Omental fat pad (tissue), 4 donors: ENCODE results near the gene MXRA7. TPM values are rescaled to one million over a fixed set of nuclear protein-coding genes. Genes with fewer than 3 reads are reported as not detected.

Experiments used
- ATAC-seq: fragments of 150-250 bp; one replicate; pipeline ENCODE4 v1.9.1; 2016; ENCODE audit warnings: mild to moderate bottlenecking, moderate library complexity; ENCODE audit not compliant: low FRiP score
- DNase-seq: peaks from one replicate; pipeline ENCODE4 v3.0.0-alpha.2; 2019; ENCODE audit warnings: low spot score
- CTCF ChIP-seq, 3 donors: fragments of 450-650 bp; IDR thresholded peaks; one replicate each; pipeline ENCODE4 v1.5.1; 2016 to 2017; ENCODE audit warnings: antibody characterized with exemption in 3 of 3, mild to moderate bottlenecking in 3 of 3, moderate library complexity in 2 of 3
- total RNA-seq, 4 donors: library from RNA; depleted of rRNA; stranded (reverse); fragments of >200 nt; gene quantifications; one replicate each; pipeline ENCODE4 v1.1.0, GENCODE V29; 2016

MXRA7 gene
- total RNA-seq, 4 donors from 2014 or later: 150 to 231 (median 194) TPM

GRCh38 chr17:76671123-76671911 is 39.4 kb downstream of the MXRA7 start:
- peak; percentile 99 for DNase-seq
- TF ChIP-seq CTCF (IDR thresholded peaks at IDR 0.05): no peak
- peak; percentile 99 for ATAC-seq

DNA sequence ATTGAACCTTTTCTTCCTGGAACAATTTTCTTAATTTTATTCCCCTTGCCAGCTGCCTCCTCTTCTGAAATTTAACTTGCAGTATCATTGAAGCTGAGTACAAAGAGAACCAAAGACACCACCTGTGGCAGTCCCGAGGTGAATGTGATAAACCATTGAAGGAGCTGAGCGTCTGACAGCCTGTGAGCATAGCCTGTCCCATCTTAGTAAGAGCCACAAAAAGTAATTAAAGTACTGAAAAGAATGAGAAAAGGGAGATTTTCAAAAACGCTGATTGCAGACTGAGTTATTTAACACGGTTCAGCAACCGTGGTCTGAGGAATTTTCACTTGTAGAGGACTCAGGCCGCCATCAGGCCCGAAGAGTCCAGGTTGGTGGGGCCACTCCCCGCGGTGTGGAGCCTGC is 40.0 kb downstream of the MXRA7 start:
- ATAC-seq (no peak), DNase-seq (no peak)

GRCh38 chr17:76670020-76670717 is 40.6 kb downstream of the MXRA7 start:
- DNase-seq (no peak), ATAC-seq (no peak)

More for the DNA sequence above, 40.0 kb downstream of the MXRA7 start:
- no peak for TF ChIP-seq CTCF (IDR thresholded peaks at IDR 0.05)

DNA sequence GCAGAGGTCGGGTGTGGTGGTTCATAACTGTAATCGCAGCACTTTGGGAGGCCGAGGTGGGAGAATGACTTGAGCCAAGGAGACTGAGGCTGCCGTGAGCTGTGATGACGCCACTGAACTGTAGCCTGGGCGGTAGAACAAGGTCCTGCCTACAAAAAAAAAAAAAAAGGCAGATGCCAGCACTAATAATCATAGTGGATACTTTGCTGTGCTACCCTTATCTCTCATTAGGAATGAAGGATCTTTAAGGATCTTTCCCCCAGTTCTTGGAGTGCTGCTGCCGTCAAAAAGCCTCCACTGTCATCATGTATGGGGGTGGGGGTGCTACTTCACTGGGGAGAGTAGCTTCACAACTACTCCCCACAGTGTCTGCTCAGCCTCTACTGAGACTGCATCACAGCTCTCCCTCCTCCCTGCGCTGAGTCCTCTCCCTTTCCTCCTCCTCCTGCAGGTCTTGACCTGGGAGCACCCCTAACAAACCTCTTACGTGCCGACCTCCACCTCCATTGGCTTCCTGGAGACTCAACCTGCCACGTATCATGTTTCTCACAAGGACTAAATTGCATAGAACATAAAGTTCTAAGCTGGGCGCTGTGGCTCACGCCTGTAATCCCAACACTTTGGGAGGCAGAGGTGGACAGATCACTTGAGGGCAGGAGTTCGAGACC is 42.8 kb downstream of the MXRA7 start:
- ATAC-seq (no peak), DNase-seq (no peak)

More at GRCh38 chr17:76670020-76670717, 40.6 kb downstream of the MXRA7 start:
- no peak for TF ChIP-seq CTCF (IDR thresholded peaks at IDR 0.05)

GRCh38 chr17:76667491-76667755 is 43.3 kb downstream of the MXRA7 start:
- TF ChIP-seq CTCF (IDR thresholded peaks at IDR 0.05): no peak
- no peak for DNase-seq
- no peak for ATAC-seq

More for the DNA sequence above, 42.8 kb downstream of the MXRA7 start:
- no peak for TF ChIP-seq CTCF (IDR thresholded peaks at IDR 0.05)

DNA sequence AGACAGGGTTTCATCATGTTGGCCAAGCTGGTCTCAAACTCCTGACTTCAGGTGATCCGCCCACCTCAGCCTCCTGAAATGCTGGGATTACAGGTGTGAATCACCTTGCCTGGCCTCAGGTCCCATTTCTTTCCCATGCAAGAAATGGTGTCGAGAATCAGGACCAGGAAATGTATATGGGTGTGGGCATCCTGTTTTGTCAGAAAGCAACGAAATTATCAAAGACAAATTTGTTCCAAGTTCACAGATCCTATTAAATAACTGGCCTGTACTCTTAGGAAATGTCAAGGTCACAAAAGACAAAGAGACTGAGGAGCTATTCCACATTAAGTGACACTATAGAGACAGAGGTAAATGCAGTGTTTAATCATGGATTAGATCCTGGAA is 50.1 kb downstream of the MXRA7 start:
- no peak for ATAC-seq
- no peak for DNase-seq
- no peak for TF ChIP-seq CTCF (IDR thresholded peaks at IDR 0.05)
